Skin of body (tissue), 2 donors: ENCODE data around the gene TAS2R13. TPM values are rescaled to one million over a fixed set of nuclear protein-coding genes. Genes with fewer than 3 reads are reported as not detected.

ENCODE experiments used
- DNase-seq: peaks from one replicate; lab custom pipeline; 2025; lab: John Stamatoyannopoulos, UW
- total RNA-seq: library from RNA; depleted of rRNA; stranded (reverse); fragments of >200 nt; gene quantifications from one replicate; pipeline ENCODE4 v1.2.3, GENCODE V29; 2014

TAS2R13 gene
- total RNA-seq, 1 donor from 2014 or later = 6.2 TPM

DNA sequence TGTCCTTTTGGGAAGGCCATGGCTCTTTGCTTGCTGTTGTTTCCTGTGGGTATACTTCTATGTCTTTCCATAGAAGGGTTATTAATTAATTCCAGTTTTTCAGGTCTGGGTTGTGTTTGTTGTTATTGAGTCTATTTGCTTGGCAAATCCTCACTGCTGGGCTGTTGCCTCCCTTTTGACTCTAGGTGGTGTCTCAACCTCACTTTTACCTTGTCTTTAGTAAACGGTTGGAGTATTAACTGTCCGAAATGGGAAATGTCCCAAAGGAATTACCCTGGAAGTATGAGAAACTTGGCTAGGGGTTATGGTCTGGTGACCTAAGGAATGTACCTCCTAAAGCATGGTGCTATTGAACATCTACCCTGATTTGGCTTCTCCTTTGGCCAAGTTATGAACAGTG lies 42.0 kb downstream of the TAS2R13 start:
- DNase-seq = no peak

- DNase-seq = no peak
Measured at GRCh38 chr12:10863512-10864218, 45.7 kb downstream of the TAS2R13 start.

DNA sequence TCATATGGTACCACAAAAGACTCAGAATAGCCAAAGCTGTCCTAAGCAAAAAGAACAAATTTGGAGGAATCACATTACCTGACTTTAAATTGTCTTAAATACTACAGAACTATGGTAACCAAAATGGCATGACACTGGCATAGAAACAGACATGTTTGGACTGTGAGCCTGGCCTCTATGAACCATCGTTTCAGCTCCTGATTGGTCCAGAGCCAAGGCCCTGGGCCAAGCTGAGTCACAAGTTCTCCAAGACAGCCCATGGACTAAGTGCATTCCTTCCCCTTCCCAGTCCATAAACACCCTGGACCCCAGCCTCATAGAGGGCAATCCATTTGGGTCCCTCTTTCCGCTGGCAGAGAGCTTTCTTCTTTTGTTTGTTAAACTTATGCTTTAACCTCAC lies 48.0 kb downstream of the TAS2R13 start:
- DNase-seq = no peak

Other genes starting within 250 kb of the TAS2R13 start
- gene STYK1, start 235.5 kb downstream of the TAS2R13 start, total RNA-seq = 0.39 TPM
- 162 TPM for gene YBX3, start 186.2 kb downstream of the TAS2R13 start, total RNA-seq
- gene TAS2R7, start 106.9 kb downstream of the TAS2R13 start, total RNA-seq = not detected
- not detected for gene TAS2R8, start 102.3 kb downstream of the TAS2R13 start, total RNA-seq
- gene TAS2R9, start 99.4 kb downstream of the TAS2R13 start, total RNA-seq = not detected
- 1.7 TPM for gene TAS2R10, start 83.2 kb downstream of the TAS2R13 start, total RNA-seq
- 1.6 TPM for gene PRR4, start 60.1 kb downstream of the TAS2R13 start, total RNA-seq
- gene PRH1, start 25.3 kb downstream of the TAS2R13 start, total RNA-seq = 46.6 TPM
- gene PRH2, start 19.7 kb upstream of the TAS2R13 start, total RNA-seq = not detected
- gene TAS2R14, start 29.7 kb upstream of the TAS2R13 start, total RNA-seq = 6.8 TPM
- gene TAS2R50, start 77.3 kb upstream of the TAS2R13 start, total RNA-seq = 6.1 TPM
- gene TAS2R20, start 88.7 kb upstream of the TAS2R13 start, total RNA-seq = 10.4 TPM
- 12.6 TPM for gene TAS2R19, start 113.1 kb upstream of the TAS2R13 start, total RNA-seq
- 13.5 TPM for gene TAS2R31, start 121.8 kb upstream of the TAS2R13 start, total RNA-seq
- 7.0 TPM for gene TAS2R46, start 152.7 kb upstream of the TAS2R13 start, total RNA-seq
- 8.5 TPM for gene TAS2R43, start 182.8 kb upstream of the TAS2R13 start, total RNA-seq
- 18.1 TPM for gene TAS2R30, start 225.1 kb upstream of the TAS2R13 start, total RNA-seq